Left colon (tissue), 2 donors: Measurements from ENCODE around the gene CNOT6L. TPM values are rescaled to one million over a fixed set of nuclear protein-coding genes. Genes with fewer than 3 reads are reported as not detected.
"Not testable (repeated sequence)": the region's sequence is repeated elsewhere in the genome, so short reads cannot be mapped to it uniquely, and the experiment has no call there.

Experiments
- ATAC-seq: fragments of 200-7000 bp; cut with Tn5 transposase; one replicate; pipeline ENCODE4 v1.9.1; 2020; ENCODE audit warnings: mild to moderate bottlenecking, moderate library complexity
- DNase-seq, 2 donors: peaks; one replicate each; pipeline ENCODE4 v3.0.0-alpha.2; 2020
- intact Hi-C, 2 donors: fragments of 100-400 bp; cut with DNase I in 1 of 2; cut with micrococcal nuclease in 1 of 2; formaldehyde crosslinking; loops; one replicate each; pipeline versions ENCODE4 v1.11.2 to v1.14.0; 2022; cut with DNase I, micrococcal nuclease
- total RNA-seq, 2 donors: library from RNA; stranded (reverse); fragmentation: NEBNext Ultra II Directional; extraction: Animal tissue kit (Norgen Biotek cat#: 25700); gene quantifications; one replicate each; pipeline ENCODE4 v1.2.1, GENCODE V29; 2021
- donor health status: DM: no; HTN: no; CAD: no.
- donor health status: DM: yes; HTN: yes; CAD: no.

Gene CNOT6L
- total RNA-seq, 2 donors from 2014 or later = 40.2 to 49.8 TPM

DNA sequence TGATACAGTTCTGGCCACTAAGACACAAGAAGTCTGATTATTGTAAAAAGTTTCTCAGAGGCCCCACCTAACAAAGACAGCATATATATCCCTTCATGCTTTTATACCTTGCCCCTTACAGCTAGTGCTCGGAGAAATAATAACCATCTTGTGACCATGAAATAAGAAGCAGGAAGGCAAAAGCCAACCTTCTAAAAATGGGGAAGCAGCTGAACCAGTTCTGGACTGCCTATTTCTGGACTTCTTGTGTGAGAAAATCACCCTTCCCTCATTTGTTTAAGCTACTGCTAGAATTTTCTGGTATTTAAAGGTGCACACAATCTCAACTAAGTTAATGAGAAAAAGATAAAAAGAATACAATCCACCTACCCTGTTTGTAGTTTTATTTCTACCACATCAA, 87.5 kb downstream of the CNOT6L start:
- ATAC-seq (no peak), DNase-seq (no peak)
- intact Hi-C loops = no loop called here

DNA sequence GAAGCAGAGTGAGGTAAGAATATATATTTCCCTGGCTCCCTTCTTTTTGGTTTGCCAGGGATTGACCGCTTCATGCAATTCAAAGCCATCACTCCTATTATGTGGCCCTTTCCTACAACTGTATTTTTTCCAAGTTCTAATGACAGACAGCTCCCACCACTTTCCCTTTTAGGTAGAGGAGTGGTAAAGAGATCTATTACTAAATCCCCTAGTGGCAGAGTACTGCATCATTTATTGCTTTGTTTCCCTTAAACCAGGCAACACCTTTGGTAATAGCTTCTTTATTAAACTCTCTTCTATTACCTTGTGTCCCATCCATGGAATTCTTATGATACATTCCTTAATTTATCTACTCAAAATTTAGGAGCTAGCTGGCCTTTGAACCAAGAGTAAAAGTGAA, 90.7 kb downstream of the CNOT6L start:
- ATAC-seq (no peak), DNase-seq (no peak)
- intact Hi-C loops = no loop called here

DNA sequence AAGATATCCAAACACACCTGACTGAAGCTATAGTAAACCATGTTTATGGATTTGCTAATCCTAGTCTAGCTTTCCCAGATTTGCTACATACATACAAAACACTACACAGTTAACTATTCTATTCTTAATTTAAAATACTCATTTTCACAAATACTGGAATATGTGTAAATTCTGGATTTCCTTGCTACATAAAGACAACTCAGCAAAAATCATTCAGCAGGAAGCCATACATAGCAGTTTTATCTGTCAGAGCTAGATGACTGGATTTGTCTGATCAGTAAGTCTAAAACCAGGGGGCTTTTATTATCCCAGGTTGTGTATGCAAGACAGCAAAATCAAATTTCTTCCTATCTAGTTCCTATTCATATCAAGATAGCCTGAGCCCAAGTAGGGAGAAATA, 98.1 kb downstream of the CNOT6L start:
- DNase-seq (no peak), ATAC-seq (no peak)
- intact Hi-C loops = no loop called here

DNA sequence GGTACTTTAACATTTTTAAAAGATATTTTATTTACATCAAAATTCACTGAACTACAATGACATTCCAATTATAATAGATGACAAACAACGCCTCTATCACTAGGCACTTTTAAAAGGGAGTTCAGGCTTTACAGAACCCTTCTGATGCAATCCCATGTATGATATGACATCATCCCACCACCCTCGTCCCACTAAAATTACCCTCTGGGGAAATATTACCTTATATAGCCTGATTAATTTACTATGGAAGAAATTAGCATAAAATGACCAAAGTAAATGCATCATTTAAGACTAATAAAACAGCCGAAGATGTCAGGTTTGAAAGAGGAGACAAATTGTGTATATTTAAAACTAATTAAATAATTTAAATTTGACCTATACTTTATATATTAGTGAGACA, 100.7 kb downstream of the CNOT6L start:
- ATAC-seq, DNase-seq, intact Hi-C loops: not testable (repeated sequence)

DNA sequence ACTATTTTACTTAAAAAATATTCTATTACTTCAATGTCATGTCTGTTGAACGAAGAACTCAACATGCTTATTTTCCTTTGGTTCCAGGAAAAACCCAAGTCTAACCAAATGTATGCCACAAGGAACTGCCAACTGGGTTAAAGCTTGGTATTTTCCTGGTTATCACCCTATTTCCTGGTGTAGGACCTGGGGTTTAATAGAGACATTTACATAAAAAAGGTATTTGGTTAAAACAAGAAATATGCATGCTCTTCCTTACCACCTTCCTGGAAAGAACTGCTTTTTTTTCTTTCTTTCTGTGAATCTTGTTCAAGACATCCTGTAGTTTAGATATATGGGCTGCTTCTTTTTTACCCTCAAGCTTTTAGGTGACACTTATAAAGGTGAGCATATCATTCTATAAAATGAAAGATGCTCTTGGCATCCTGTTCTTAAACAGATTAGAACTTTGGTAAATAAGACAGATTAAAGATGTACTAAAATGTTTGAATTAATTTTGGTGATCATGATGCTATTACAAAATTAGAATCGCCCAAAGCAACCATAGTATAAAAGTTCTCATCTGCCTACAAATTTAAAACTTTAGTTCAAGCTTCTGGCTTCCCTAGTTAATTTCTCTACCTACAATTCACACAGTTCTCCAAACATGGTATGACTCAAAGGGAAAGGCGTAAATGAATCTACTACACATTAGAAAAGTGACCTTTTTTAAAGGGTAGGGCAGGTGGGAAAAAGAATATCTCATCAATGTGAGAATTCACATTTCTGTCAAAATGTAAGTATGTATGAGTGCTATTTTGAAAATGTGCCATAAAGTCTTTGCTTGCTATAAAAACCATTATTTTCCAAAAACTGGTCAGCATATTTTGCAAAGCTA, 103.5 kb downstream of the CNOT6L start:
- ATAC-seq = no peak
- intact Hi-C loops = no loop called here

DNA sequence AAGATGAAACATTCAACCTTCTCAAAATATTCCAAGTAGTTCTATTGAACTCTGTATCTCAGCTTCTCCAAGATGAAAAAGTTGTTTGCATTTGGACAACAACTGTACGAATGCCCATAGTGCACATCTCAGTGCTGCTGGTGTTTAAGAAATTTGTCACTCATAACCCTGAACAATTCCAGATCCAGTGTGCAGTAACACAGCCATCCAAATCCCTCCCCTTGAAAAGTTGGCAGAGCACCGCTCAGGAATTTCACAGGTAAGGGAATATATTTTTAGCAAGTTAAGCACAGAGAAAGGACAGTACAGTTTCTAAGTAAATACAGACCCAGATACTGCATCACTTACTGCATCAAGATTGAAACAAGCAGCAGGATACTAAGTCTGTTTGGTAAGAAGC, 104.7 kb downstream of the CNOT6L start:
- ATAC-seq = no peak
- no peak for DNase-seq
- intact Hi-C loops = no loop called here

More for the DNA sequence above, 103.5 kb downstream of the CNOT6L start:
- DNase-seq = no peak

DNA sequence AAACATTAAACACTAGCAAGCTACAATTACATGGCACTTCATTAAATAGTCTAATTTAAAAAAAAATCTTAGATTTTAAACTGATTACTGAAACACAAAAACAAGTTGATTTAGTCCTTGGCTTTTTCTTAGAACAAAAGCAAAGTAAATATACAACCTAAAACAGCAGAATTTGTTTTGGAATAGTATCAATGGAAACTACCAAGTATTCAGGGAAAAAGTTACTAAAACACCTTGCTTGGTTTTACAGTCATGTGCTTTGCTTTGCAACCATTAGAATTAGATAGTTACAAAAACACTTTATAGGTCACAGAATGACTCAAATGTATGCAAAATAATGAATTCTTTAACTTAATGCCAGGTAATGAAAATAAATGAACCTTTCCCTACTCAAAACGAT, 105.3 kb downstream of the CNOT6L start:
- intact Hi-C loops = no loop called here
- DNase-seq (no peak), ATAC-seq (no peak)

DNA sequence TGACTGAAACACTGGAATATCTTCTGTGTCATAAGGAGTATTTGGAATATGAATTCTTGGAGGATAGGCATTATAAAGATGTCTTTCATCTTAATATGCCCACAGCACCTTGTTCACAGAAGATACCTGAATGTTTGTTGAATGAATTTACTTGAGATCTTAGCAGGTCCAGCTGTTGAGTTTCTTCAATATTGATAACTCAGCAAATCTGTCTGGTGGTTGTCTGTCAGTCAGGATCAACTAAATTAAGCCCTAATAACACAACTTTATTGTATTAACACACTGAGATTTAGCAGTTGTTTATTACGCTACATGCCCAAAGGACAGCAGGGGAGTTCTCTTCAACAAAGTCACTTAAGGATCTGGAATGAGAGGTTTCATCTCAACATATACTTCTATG, 106.5 kb downstream of the CNOT6L start:
- ATAC-seq (no peak), DNase-seq (no peak)
- intact Hi-C loops = no loop called here

DNA sequence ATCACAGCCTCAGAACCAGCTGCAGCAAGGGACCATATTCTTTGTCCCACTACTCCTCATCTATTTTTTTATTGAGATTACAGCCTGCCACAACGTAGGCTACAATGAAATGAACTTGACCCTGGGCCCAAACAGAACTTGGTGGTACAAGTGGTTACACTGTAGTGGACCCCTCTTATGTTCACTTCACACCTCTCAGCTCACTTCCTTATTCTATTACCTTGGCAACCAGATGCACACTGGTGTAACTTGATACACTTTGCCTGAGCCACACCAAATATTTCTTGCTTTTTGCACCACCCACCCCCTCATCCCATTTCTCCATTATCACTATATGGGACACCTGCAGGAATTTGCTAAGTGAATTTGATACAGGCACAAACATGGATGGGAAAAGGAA, 107.7 kb downstream of the CNOT6L start:
- DNase-seq (no peak), ATAC-seq (no peak)

DNA sequence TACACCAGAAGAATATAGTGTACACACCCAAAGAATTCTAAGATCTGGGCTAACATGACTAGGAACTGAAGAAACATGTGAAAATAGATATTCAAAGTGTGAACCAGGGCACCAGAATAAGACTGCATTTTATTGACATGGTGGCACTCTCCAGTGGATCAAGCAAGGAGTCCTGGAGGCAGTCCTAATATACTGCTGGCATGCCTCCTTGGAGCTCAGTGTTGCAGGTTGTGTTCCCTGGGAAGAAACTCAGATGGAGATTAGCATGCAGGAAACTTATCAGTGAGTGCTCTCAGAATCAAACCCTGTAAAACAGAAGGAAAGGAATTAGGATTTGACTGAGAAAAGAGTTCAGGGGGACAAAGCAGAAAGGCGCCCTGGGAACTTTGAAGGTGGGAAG, 108.5 kb downstream of the CNOT6L start:
- ATAC-seq (no peak), DNase-seq (no peak)
- intact Hi-C loops = no loop called here

More for the DNA sequence above, 107.7 kb downstream of the CNOT6L start:
- intact Hi-C loops = no loop called here

DNA sequence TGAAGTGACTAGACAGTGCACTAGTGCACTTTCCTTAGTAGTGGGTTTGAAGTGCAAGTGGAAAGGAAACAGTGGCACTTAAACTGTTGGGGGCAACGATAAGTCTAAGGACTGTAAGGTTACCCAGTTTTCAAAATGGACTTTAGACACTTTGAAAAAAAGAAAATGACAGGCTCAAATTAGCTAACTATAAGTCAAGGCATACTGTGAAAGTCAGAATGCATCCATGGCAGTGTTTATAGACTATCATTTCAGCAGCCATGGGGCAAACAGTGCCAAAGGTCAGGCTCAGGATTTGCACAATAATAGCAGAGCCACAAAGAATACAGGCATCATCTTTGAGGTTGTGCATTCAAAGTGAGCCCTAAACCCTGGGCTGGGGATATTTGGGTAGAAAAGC, 109.1 kb downstream of the CNOT6L start:
- ATAC-seq (peak; percentile 78), DNase-seq (no peak)
- intact Hi-C loops = no loop called here

DNA sequence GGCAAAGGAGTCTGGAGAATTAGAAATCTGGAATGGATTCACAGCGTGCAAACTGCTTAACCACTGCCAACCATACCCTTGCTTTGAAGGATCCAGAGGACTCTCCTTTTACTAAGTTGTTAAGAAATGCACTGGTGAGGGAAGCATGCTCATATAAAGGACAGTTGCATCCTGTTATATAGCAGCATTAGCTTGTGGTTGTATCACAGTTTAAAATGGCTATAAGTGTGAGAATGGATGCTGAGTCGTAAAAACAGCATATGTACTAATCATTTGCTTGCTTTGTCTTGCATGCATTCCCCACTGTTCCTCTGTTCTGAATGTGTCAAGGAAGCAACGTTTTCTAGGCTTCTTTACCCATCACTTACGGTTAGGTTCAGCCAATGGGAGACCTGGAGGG, 112.5 kb downstream of the CNOT6L start:
- intact Hi-C loops = no loop called here
- ATAC-seq (no peak), DNase-seq (no peak)

DNA sequence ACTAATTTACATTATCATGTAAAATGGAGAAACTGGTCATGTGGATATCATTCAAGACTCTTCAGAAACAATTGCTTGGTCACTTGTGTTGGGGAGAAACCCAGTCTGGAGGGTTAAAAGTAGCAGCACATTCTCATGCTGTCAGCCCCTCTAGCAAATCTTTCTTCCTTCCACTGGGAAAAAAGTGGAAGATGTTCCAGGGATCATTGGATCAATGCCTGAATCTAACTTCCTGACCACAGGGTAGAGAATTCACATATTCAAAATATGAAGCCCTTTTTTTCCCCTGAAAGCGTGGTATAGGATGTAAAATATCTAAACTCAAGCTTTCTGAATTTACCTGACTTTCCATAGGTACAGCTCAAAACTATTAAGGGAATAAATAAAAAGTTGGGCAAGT, 115.5 kb downstream of the CNOT6L start:
- intact Hi-C loops = no loop called here
- ATAC-seq (no peak), DNase-seq (no peak)

DNA sequence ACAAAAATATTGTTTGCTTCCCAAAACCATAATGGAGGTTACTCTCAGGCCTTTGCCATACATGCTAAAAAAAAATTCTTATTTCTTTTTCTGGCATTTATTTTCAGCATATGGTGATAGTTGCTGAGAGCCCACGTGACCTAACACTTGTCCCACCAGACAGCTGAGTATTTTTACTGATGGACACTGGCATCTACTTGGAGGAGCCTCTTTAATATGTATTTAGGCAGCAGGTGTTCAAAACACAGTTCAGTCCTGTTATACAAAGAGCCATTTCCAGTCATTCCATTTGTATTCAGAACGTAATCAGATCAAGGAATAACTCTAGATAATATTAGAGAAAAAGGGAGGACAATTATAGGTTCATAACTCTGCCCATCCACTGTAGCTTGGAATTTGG, 118.0 kb downstream of the CNOT6L start:
- intact Hi-C loops = no loop called here
- no peak for ATAC-seq
- DNase-seq = no peak

DNA sequence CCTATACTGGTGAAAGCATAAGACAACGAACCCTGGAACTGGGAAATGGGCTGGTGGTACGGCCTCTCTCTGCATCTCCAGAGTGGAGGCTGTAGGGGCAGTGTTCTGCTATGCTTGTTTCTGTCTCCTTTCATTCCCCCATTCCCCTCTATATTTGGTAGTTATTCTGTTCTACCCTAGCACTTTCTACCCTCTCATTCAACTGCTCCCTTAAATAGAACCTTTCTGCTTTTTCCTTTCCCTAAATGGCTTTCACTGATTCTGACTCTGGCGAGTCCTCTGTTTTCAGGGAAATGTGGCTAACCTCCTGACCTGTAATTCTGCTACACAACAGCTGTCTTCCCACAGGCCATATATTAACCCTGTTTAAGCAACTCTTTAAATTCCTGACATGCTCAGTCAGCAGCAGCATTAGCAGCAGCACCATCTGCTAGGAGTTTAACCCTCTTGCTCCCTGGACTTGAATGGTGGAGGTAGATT, 119.4 kb downstream of the CNOT6L start:
- intact Hi-C loops = no loop called here
- ATAC-seq (peak; percentile 32), DNase-seq (no peak)

DNA sequence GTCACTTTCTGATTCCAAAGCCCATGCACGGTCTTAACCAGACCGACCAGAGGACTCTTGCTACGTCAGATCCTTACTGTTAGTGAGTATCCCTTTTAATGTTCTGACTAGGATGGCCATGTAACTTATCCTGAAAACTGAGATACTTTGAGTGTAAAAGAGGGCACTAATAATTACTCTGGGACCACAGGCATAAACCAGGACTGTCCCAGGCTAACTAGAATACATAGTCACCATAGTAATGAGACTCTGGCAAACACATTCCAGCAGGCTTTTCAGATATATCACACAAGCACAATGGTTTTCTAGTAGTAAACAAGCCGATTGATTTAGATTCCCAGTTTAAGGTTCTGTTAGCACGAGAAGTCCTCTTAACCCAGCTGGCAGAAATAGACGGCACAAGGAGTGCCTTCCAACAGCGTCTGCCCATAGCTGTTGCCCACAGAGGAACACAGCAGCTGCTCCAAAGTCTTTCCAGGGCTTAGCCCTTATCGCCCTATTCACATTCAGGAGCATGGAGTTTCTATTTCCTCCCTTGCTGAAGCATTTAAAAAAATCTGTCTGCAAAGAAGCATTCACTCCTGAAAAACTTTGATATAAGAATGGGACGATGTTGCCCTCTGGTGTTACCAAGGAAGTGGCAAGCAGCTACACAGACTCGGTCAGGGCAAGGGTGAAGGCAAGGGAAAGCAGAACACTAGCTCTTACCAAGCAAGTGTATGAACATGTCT, 121.1 kb downstream of the CNOT6L start:
- intact Hi-C loops = no loop called here
- DNase-seq (peak; percentile 51 to 54), ATAC-seq (peak; percentile 97)

DNA sequence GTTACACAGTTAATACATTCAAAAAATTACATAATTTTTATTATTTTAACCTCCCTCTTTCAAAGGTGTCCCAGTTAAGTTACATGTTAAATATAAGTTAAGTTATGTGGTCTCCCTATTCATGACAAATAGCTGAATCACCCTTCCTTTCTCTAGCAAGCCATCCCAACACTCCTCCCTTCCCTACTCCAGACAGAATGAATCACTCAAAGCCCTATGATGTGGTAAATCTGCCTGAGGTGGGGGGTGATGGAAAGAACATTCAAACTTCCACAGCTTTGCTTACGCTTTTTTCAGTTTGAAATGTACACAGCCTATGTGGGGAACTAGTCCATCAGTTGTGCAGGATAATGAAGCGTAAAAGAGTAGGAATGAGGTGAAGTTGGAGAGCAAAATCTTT, 123.4 kb downstream of the CNOT6L start:
- intact Hi-C loops = no loop called here
- DNase-seq (no peak), ATAC-seq (no peak)

DNA sequence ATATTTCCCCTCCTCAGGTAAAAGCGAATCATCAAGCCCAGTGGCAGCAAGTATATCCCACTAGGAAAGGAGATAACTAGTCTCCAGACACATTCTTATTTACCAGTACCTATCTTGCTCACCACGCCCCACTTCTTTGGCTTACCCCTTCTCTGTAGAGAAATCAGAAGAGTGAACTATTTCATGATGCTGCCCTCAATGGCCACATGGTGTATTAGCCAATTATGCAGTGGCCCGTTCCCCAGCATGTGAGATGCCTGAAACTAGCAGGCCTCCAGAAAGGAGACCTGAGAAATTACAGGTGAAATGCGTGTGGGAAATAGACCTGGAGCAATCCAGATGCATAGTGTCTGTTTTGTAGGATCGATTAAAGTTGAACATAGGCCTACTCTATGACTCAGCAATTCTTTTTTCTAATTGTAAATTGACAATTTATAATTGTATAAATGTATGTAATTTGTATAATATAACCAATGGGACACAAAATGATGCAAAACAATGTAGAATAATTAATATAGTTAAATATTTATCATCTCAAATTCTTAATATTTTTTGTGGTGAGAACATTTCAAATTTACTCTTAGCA, 126.2 kb downstream of the CNOT6L start:
- ATAC-seq (no peak), DNase-seq (no peak)
- intact Hi-C loops = no loop called here

DNA sequence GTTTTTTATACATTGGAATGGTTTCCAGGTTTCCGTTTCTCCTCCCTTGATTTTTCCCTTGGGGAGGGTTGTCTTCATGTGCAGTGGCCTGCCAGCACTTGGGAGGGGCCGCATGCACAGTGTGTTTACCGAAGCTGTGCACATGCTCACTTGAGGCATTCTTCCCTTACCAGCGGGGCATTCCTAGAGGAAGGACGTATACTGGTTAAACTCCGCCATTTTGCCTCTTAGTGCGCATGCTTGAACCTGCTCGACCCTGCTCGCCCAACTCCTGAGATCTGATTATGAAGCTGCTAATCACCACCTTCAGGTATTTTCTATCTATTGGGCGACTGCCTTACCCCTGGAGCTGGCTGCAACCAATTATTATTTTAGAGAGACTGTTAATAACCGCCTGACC, 137.4 kb downstream of the CNOT6L start:
- DNase-seq (no peak), ATAC-seq (no peak)
- intact Hi-C loops = no loop called here

DNA sequence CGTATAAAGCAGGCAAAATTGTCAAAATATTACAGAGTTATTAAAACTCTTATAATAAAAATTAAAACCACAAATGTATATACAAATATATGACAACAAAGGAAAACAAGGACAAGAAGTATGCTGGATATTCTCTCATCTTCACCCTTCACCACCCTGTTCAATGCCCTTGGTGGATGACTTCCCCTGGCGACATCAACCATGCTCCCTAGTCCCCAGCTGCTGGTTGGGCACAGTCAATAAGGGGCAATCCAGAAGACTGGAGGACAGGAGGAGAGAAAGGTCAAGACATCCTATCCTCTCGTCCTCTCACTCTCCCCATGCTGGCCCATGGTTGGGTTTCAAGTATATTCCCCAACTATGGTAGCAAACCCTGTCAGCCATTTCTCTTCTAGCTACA, 142.3 kb downstream of the CNOT6L start:
- intact Hi-C loops = no loop called here

More for the DNA sequence above, 142.3 kb downstream of the CNOT6L start:
- no peak for ATAC-seq
- no peak for DNase-seq
